GM23248 (cell line): ENCODE measurements around the gene RNPEP.

Experiments
- EZH2 ChIP-seq: fragments of 200-600 bp; sonication (generic); IDR thresholded peaks from 2 replicates; pipeline ENCODE4 v1.6.1; 2018; ENCODE audit warnings: antibody characterized with exemption, mild to moderate bottlenecking; ENCODE audit not compliant: insufficient read depth, poor library complexity, severe bottlenecking
- EZH2phosphoT487 ChIP-seq: fragments of 200-600 bp; sonication (generic); IDR thresholded peaks from 2 replicates; pipeline ENCODE4 v1.6.1; 2018; ENCODE audit warnings: antibody characterized with exemption, moderate library complexity, mild to moderate bottlenecking, low read depth; ENCODE audit not compliant: insufficient read depth

DNA sequence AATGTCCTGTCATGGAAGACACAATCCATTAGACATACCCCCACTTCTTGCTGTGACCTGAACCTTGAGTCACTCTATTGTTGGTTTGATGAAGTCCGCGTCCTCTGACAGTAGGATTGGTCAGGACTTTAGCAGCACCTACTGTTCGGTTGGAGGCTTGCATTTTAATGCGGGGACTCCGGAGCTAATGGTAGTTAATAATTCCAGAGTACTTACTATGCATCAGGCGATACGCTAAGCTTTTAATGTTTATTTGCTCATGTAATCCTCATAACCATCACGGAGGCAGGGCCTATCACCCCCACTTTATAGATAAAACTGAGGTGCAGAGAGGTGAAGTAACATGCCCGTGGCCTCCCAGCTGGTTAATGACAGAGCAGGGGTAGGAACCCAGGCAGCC is 20.1 kb downstream of the RNPEP start:
- TF ChIP-seq EZH2, result no peak
- TF ChIP-seq EZH2phosphoT487, result no peak
